ENCODE measurements around the gene KRT33A. TPM values are rescaled to one million over a fixed set of nuclear protein-coding genes. Genes with fewer than 3 reads are reported as not detected.

The KRT33A gene
- total RNA-seq, 1 experiment from 2014 or later: not detected

DNA sequence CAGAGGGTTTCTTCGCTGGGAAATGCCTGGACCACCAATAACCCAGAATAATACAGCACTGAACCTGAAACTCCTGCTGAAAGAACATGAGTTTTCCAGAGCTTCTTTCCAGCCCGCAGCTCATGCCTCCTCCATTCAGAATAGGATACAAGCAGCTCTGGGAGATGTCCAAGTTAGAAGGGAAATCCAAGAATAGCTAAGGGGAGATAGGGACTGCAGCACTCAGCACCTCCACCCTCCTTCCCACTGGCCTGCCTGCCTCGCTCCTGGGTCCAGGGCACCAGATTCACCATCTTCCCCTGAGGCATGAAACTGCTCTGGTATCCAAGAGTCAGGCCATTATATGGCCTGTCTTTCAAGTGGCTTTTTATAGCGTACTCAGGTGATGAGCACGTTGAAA lies 42.7 kb upstream of the KRT33A start:
- Histone ChIP-seq H3T11ph (ENCODE audit: low read length) (no peak overlapping the region), H3K18ac (ENCODE audit: insufficient read length, low read depth, low read length) (no peak overlapping the region), H3K56ac (ENCODE audit: insufficient read length, low read depth, low read length) (no peak overlapping the region), H3K27ac (ENCODE audit: insufficient read length, low read depth, low read length) (no peak overlapping the region), H3K9me3 (ENCODE audit: control insufficient read depth, low read depth, low read length) (no peaks in the 10 kb centered on the region), H3K79me2 (ENCODE audit: insufficient read depth, low read length) (no peaks in the 10 kb centered on the region), H3K14ac (ENCODE audit: insufficient read depth, low read length) (no peak overlapping the region), H4K91ac (ENCODE audit: insufficient read length, low read depth, low read length) (no peak overlapping the region), H2BK5ac (ENCODE audit: insufficient read length, low read length) (no peak overlapping the region), H3K4me2 (ENCODE audit: insufficient read depth, insufficient read length, low read length) (no peak overlapping the region), H3K4me1 (ENCODE audit: insufficient read depth, low read length) (no peaks in the 10 kb centered on the region), H2BK15ac (ENCODE audit: low read depth, low read length) (no peak overlapping the region), H4K8ac (replicated peaks; ENCODE audit: insufficient read length, low read depth, low read length) (no peak overlapping the region), H3K23ac (ENCODE audit: insufficient read length, low read depth, low read length) (no peak overlapping the region), H4K5ac (ENCODE audit: insufficient read length, low read depth, low read length) (no peak overlapping the region), H2AFZ (ENCODE audit: low read length) (no peak overlapping the region), H3K9ac (ENCODE audit: extremely low read depth, insufficient read length, low read length) (no peak overlapping the region), H3K79me1 (ENCODE audit: insufficient read depth, low read depth, low read length, poor library complexity, severe bottlenecking) (no peaks in the 10 kb centered on the region), H2BK120ac (ENCODE audit: low read depth, low read length, poor library complexity, severe bottlenecking) (no peak overlapping the region), H4K20me1 (ENCODE audit: control insufficient read depth, insufficient read depth, insufficient read length) (no peaks in the 10 kb centered on the region), H3K23me2 (ENCODE audit: insufficient read length, low read depth, low read length, poor library complexity, severe bottlenecking) (no peaks in the 10 kb centered on the region), H2AK5ac (ENCODE audit: insufficient read length, low read length) (no peak overlapping the region), H2BK12ac (ENCODE audit: insufficient read length, low read depth, low read length) (no peak overlapping the region), H2BK20ac (ENCODE audit: low read depth, low read length, poor library complexity, severe bottlenecking) (no peak overlapping the region), H3K27me3 (ENCODE audit: insufficient read depth, low read length) (no peaks in the 10 kb centered on the region), H3K4ac (ENCODE audit: low read depth, low read length) (no peak overlapping the region)
- no CpG with 5 or more reads among the region's 5 CpGs for WGBS (ENCODE audit: extremely low coverage, insufficient read length, low lambda C conversion rate)
- H3K27ac Mint-ChIP-seq: no peak overlapping the region
- no peaks in the 10 kb centered on the region for H3K36me3 Mint-ChIP-seq (ENCODE audit: insufficient read depth in 1 of 3, low read depth in 3 of 3)
- no peak overlapping the region for H3K4me3 Mint-ChIP-seq
- no peaks in the 10 kb centered on the region; a peak in 1 of 5 replicates for H3K9me3 Mint-ChIP-seq
- H3K27me3 Mint-ChIP-seq (ENCODE audit: low read depth): no peaks in the 10 kb centered on the region; the same call in 1 of the 2 replicates
- H3K4me1 Mint-ChIP-seq: 0 out of 4 replicates have a peak, but pooled peaks cover 0 to 3% of the 10 kb centered on the region in 2 experiments
- DNase-seq: no peak
- TF ChIP-seq, protein P1, sequence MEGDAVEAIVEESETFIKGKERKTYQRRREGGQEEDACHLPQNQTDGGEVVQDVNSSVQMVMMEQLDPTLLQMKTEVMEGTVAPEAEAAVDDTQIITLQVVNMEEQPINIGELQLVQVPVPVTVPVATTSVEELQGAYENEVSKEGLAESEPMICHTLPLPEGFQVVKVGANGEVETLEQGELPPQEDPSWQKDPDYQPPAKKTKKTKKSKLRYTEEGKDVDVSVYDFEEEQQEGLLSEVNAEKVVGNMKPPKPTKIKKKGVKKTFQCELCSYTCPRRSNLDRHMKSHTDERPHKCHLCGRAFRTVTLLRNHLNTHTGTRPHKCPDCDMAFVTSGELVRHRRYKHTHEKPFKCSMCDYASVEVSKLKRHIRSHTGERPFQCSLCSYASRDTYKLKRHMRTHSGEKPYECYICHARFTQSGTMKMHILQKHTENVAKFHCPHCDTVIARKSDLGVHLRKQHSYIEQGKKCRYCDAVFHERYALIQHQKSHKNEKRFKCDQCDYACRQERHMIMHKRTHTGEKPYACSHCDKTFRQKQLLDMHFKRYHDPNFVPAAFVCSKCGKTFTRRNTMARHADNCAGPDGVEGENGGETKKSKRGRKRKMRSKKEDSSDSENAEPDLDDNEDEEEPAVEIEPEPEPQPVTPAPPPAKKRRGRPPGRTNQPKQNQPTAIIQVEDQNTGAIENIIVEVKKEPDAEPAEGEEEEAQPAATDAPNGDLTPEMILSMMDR (conservative IDR thresholded peaks at IDR 0.05): no peak
